Kidney epithelial cell (primary cell): ENCODE data around the gene CNPY2. TPM values are rescaled to one million over a fixed set of nuclear protein-coding genes. Genes with fewer than 3 reads are reported as not detected.
"Not testable (repeated sequence)": the region's sequence is repeated elsewhere in the genome, so short reads cannot be mapped to it uniquely, and the experiment has no call there.

Source experiments
- DNase-seq: peaks from one replicate; pipeline ENCODE4 v3.0.0-alpha.2; 2010; ENCODE audit warnings: low read depth
- H3K27me3 ChIP-seq: 2 replicates; pipeline ENCODE4 v1.6.0; 2011; ENCODE audit warnings: low read length; ENCODE audit not compliant: control insufficient read depth, insufficient read depth
- H3K36me3 ChIP-seq: 2 replicates; pipeline ENCODE4 v1.5.1; 2011; ENCODE audit warnings: low read length; ENCODE audit not compliant: control insufficient read depth, insufficient read depth
- H3K4me3 ChIP-seq: 2 replicates; pipeline ENCODE4 v1.5.1; 2011; ENCODE audit warnings: low read depth, mild to moderate bottlenecking, control low read depth, low read length
- total RNA-seq: library from RNA; depleted of rRNA; stranded (reverse); fragments of >200 nt; gene quantifications from 2 replicates; pipeline ENCODE4 v1.2.3, GENCODE V29; 2015
- TF ChIP-seq, protein P1 (sequence below): IDR thresholded peaks from 2 replicates; pipeline ENCODE4 v1.5.1; 2011; ENCODE audit warnings: mild to moderate bottlenecking, moderate library complexity, low read length, control low read depth, inconsistent platforms; ENCODE audit not compliant: insufficient read depth, poor library complexity, severe bottlenecking

Gene CNPY2
- total RNA-seq, 1 donor from 2014 or later, result 150 TPM

DNA sequence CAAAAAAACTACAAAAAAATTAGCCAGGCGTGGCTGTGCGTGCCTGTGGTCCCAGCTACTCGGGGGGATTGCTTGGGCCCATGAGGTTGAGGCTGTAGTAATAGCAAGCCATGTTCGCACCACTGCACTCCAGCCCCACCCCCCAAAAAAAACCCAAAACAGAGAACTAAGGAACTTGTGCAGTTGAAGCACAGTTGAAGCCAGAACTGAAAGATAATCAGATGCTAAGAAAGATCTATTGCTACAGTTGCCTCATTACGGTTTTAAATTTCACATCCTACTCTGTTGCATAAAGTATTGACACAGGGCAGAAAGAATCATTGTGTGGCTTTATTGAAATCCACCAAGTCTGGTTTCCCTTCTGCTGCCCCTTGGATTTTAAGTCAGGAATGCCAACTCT, 19.5 kb downstream of the CNPY2 start:
- no peak for DNase-seq
- H3K4me3 ChIP-seq, result no peak overlapping the region
- H3K36me3 ChIP-seq, result no peaks in the 10 kb centered on the region
- no peaks in the 10 kb centered on the region for H3K27me3 ChIP-seq
- TF ChIP-seq, protein P1, sequence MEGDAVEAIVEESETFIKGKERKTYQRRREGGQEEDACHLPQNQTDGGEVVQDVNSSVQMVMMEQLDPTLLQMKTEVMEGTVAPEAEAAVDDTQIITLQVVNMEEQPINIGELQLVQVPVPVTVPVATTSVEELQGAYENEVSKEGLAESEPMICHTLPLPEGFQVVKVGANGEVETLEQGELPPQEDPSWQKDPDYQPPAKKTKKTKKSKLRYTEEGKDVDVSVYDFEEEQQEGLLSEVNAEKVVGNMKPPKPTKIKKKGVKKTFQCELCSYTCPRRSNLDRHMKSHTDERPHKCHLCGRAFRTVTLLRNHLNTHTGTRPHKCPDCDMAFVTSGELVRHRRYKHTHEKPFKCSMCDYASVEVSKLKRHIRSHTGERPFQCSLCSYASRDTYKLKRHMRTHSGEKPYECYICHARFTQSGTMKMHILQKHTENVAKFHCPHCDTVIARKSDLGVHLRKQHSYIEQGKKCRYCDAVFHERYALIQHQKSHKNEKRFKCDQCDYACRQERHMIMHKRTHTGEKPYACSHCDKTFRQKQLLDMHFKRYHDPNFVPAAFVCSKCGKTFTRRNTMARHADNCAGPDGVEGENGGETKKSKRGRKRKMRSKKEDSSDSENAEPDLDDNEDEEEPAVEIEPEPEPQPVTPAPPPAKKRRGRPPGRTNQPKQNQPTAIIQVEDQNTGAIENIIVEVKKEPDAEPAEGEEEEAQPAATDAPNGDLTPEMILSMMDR, result no peak

DNA sequence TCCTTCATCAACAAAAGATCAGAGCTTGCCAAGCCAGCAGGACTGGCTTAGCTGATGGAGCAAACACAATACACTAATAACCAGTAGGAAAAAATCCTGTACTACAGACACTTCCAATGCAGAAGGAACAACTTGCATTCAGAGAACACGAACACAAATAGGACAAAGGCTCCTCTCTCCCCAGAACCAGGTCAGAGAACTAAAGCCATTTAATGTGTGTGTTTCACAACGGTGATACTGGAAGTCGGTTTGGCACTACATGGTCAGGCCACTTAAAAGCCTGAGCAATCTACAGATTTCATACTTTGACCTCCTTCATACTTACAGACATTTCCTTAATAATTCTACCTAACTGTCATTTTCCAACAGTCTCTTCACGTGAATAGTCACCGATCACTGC, 22.0 kb downstream of the CNPY2 start:
- TF ChIP-seq, protein P1, result no peak
- Histone ChIP-seq H3K36me3 (no peaks in the 10 kb centered on the region), H3K4me3 (no peak overlapping the region), H3K27me3 (no peaks in the 10 kb centered on the region)
- DNase-seq, result no peak

DNA sequence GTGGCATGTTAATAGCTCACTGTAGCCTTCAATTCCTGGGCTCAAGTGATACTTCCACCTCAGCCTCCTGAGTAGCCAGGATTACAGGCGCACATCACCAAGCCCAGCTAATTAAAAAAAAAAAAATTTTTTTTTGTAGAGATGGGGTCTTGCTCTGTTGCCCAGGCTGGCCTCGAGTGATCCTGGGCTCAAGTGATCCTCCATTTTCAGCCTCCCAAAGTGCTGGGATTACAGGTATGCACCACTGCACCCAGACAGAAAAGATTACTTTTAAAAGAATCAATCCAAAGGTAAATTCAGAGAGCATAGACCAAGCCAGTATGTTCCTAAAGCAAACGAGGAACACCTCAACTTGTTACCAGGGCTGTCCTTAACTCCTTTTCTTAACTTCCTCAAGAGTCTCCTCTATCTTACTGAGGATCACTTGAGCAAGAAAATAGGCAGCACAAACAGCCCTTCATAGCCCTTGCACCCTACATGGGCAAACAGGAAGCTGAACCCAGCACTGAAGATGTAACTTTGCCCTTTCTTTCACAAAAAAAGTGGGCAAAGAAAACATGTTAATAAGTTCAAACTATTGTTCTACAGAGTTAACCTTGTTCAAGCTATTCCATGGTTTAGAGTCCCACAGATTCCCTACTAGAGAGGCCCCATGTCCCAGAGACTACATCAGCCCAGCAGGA, 26.9 kb downstream of the CNPY2 start:
- TF ChIP-seq, protein P1, result no peak
- no peaks in the 10 kb centered on the region for H3K27me3 ChIP-seq
- peaks cover 1% of the 10 kb centered on the region for H3K36me3 ChIP-seq
- no peak overlapping the region for H3K4me3 ChIP-seq
- no peak for DNase-seq

DNA sequence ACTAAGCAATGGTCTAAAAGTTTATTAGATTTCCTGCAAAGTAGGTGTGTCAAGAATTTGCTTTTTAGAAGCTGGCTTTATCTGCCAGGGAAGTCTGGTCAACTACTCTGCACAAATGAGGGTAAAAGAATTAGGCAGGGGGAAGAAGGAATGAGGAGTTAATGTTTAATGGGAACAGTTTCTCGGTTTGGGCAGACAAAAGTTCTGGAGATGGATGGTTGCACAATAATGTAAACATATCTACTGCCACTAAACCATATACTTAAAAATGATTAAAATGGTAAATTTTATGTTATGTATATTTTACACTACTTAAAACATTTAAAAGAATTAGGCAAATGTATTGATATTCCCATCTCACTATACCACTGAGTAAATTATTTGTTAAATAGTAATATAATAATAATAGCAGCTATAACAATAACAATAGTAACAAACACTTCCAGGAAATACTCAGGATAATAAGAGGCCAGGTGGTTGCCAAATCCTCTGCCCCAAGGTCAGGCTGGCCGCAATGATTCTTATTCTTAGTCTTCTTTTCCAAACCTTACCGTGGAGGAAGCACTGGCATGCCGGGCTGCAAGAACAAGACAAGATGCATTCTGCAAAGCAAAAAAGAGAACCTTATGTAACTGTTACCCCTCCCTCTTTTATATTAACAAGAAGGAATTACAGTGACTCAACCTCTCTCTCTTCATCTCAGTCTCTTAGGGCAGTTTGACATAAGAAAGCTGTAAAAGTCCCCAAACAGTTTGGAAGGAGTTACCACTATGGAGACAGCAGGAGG, 29.6 kb downstream of the CNPY2 start:
- DNase-seq, result no peak

DNA sequence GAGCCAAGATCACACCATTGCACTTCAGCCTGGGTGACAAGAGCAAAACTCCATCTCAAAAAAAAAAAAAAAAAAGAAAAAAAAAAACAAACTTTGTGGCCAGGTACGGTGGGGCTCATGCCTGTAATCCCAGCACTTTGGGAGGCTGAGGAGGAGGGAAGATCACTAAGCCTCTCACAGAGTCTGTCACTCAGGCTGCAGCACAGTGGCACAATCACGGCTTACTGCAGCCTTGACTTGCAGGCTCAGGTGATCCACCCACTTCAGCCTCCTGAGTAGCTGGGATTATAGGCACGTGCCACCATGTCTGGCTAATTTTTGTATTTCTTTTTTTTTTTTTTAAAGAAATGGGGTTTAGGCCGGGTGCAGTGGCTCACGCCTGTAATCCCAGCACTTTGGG, 31.5 kb downstream of the CNPY2 start:
- H3K36me3 ChIP-seq, DNase-seq: not testable (repeated sequence)

More for the DNA sequence above, 29.6 kb downstream of the CNPY2 start:
- H3K27me3 ChIP-seq, result no peaks in the 10 kb centered on the region
- TF ChIP-seq, protein P1, result no peak
- H3K4me3 ChIP-seq, result no peak overlapping the region
- peaks cover 3% of the 10 kb centered on the region for H3K36me3 ChIP-seq

DNA sequence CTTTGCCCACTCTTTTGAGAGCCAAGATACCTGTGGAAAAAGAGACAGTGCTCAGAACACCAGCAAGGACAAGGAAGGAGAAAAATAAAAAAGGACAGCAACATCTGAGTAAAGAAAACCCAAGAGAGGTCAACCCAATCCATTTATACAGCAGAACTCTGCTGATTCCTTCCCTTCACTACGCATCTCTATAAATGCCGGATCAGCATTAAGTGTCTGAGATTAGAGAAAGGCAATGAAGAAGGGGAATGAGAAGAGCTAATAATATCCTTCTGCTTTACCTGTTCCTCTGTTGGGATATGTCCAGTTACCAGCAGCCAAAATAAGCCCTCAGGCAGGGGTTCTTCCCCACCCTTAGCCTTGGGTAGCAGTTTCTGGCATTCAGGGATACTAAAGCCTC, 33.2 kb downstream of the CNPY2 start:
- DNase-seq, result no peak
- no peaks in the 10 kb centered on the region for H3K27me3 ChIP-seq
- TF ChIP-seq, protein P1, result no peak
- H3K4me3 ChIP-seq, result no peak overlapping the region
- peaks cover 5% of the 10 kb centered on the region for H3K36me3 ChIP-seq

More for the DNA sequence above, 31.5 kb downstream of the CNPY2 start:
- not testable (repeated sequence) for H3K4me3 ChIP-seq, H3K27me3 ChIP-seq
